SU-DHL-6 (cell line): ENCODE measurements around the gene KSR2.

Experiments used
- CTCF ChIP-seq: fragments of 200-600 bp; sonication (generic); IDR thresholded peaks from one replicate; pipeline ENCODE4 v1.5.1; 2017; ENCODE audit warnings: antibody characterized with exemption, mild to moderate bottlenecking, low read length, moderate library complexity; ENCODE audit not compliant: insufficient read depth, poor library complexity, severe bottlenecking
- EZH2phosphoT487 ChIP-seq: fragments of 200-600 bp; sonication (generic), shearing (Covaris generic); conservative IDR thresholded peaks from 2 replicates; pipeline ENCODE4 v1.6.1; 2018; ENCODE audit warnings: mild to moderate bottlenecking, antibody characterized with exemption, low read length, moderate library complexity, mixed read lengths

- TF ChIP-seq CTCF (no peak), EZH2phosphoT487 (no peak)
Measured at GRCh38 chr12:118015306-118015705, 46.5 kb upstream of the KSR2 start.
